Adrenal gland (tissue), 12 donors: Measurements from ENCODE around the gene SLC9A4. TPM values are rescaled to one million over a fixed set of nuclear protein-coding genes. Genes with fewer than 3 reads are reported as not detected.

Experiments
- DNase-seq, 7 donors: peaks; one replicate each; pipeline ENCODE4 v3.0.0-alpha.2; 2019 to 2020
- H3K27ac ChIP-seq, 5 donors: fragments of 200-600 bp; sonication (generic) in 4 of 5; 1 replicate in 3 of 5; 2 replicates in 2 of 5; pipeline versions ENCODE4 v1.5.1 to v1.8.0; 2016 to 2020; ENCODE audit warnings: mild to moderate bottlenecking in 1 of 5
- H3K27me3 ChIP-seq: fragments of 200-600 bp; 2 replicates; pipeline ENCODE4 v1.8.0; 2021
- H3K36me3 ChIP-seq, 2 donors: fragments of 200-600 bp; replicated peaks in 1 of 2; 1 replicate in 1 of 2; 2 replicates in 1 of 2; pipeline versions ENCODE4 v1.5.1 to v1.8.0; 2018 to 2022
- H3K4me1 ChIP-seq, 2 donors: fragments of 200-600 bp; replicated peaks in 1 of 2; 1 replicate in 1 of 2; 2 replicates in 1 of 2; pipeline versions ENCODE4 v1.5.1 to v1.8.0; 2018 to 2021
- H3K4me3 ChIP-seq, 4 donors: fragments of 200-600 bp; sonication (generic) in 3 of 4; one replicate each; pipeline ENCODE4 v1.5.1; 2016 to 2018
- H3K9me3 ChIP-seq, 3 donors: fragments of 200-600 bp; sonication (generic) in 1 of 3; replicated peaks in 1 of 3; 1 replicate in 2 of 3; 2 replicates in 1 of 3; pipeline versions ENCODE4 v1.5.1 to v1.8.0; 2016 to 2021
- POLR2A ChIP-seq, 2 donors: fragments of 450-650 bp; IDR thresholded peaks; one replicate each; pipeline ENCODE4 v1.6.1; 2017; ENCODE audit warnings: antibody characterized with exemption in 2 of 2, mild to moderate bottlenecking in 2 of 2, moderate library complexity in 1 of 2
- WGBS, 4 donors: extraction: QIAGEN DNeasy Blood & Tissue Kit in 2 of 4; methylation state at CpG; one replicate each; pipeline versions ENCODE4 v1.1.5 to v1.1.7; 2013 to 2017; 5-methylcytosine and 5-hydroxymethylcytosine counted together
- intact Hi-C, 2 donors: fragments of 100-400 bp; cut with DNase I; formaldehyde crosslinking; loops; one replicate each; pipeline versions ENCODE4 v1.14.1 to v1.15.0; 2022 to 2023
- polyA plus RNA-seq, 3 donors: library from polyadenylated mRNA; stranded (reverse); fragments of 200-250 nt in 2 of 3; fragments of 350-450 nt in 1 of 3; fragmentation: Illumina TruSeq in 1 of 3; extraction: RNeasy Lipid Tissue Mini Kit (QIAGEN cat#74804) in 1 of 3; gene quantifications; one replicate each; pipeline ENCODE4 v1.2.3, GENCODE V29; 2013 to 2014
- total RNA-seq, 9 donors: library from RNA; depleted of rRNA in 4 of 9; stranded (reverse); fragments of >200 nt in 4 of 9; fragments of 120-200 nt in 1 of 9; fragmentation: NEBNext Ultra II Directional in 1 of 9; extraction: Animal tissue kit (Norgen Biotek cat#: 25700) in 1 of 9; gene quantifications; one replicate each; pipeline versions ENCODE4 v1.1.0 to v1.2.4, GENCODE V29; 2013 to 2023
- TF ChIP-seq, protein P1 (sequence below), 6 experiments: fragments of 450-650 bp in 4 of 6; fragments of 200-600 bp in 2 of 6; sonication (generic) in 1 of 6; IDR thresholded peaks; 1 replicate in 5 of 6; 2 replicates in 1 of 6; pipeline versions ENCODE4 v1.5.1 to v1.8.0; 2016 to 2021; ENCODE audit warnings: antibody characterized with exemption in 6 of 6, mild to moderate bottlenecking in 2 of 6, moderate library complexity in 1 of 6
- donor health status: healthy with polysubstance abuse.
- donor health status: Bipolar disorder and iron deficiency.
- donor health status: DM: yes; HTN: yes; CAD: no.
- donor health status: DM: no; HTN: no; CAD: no.
- donor health status: DM: no; HTN: no; CAD: no.
- donor health status: DM: yes; HTN: yes; CAD: no.

The SLC9A4 gene
- total and polyA plus RNA-seq, 12 donors = 0.17 TPM; not detected in 11

DNA sequence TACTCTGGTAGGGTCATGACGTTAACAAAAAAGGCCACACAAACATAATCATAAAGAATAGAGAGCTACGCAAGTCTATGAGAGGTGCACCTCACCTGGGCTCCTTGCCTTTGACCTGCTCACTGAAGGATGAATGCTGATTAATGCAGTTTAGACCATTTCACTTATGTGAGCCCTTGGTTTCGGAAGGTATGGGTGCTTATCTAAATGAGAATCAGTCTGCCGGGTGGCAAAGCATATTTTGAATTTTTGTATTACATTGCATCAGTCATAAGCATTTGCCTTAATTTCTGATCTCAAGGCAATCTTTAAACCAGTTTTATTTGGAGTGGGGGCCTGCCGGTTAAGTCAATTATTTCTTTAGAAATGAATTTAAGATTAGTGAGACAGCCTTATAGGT, 42.8 kb downstream of the SLC9A4 start:
- Histone ChIP-seq H3K36me3 (no peaks in the 10 kb centered on the region), H3K27ac (no peak overlapping the region), H3K4me3 (no peak overlapping the region), H3K9me3 (no peaks in the 10 kb centered on the region), H3K4me1 (no peaks in the 10 kb centered on the region), H3K27me3 (no peaks in the 10 kb centered on the region)
- intact Hi-C loops = no loop called here
- TF ChIP-seq, protein P1, sequence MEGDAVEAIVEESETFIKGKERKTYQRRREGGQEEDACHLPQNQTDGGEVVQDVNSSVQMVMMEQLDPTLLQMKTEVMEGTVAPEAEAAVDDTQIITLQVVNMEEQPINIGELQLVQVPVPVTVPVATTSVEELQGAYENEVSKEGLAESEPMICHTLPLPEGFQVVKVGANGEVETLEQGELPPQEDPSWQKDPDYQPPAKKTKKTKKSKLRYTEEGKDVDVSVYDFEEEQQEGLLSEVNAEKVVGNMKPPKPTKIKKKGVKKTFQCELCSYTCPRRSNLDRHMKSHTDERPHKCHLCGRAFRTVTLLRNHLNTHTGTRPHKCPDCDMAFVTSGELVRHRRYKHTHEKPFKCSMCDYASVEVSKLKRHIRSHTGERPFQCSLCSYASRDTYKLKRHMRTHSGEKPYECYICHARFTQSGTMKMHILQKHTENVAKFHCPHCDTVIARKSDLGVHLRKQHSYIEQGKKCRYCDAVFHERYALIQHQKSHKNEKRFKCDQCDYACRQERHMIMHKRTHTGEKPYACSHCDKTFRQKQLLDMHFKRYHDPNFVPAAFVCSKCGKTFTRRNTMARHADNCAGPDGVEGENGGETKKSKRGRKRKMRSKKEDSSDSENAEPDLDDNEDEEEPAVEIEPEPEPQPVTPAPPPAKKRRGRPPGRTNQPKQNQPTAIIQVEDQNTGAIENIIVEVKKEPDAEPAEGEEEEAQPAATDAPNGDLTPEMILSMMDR (IDR thresholded peaks at IDR 0.05) = no peak
- no peak for TF ChIP-seq POLR2A (IDR thresholded peaks at IDR 0.05)
- WGBS, 4 donors = 64 to 74% (median 71%) methylated on average over 5 of the region's 5 CpGs
- no peak for DNase-seq

- H3K9me3 ChIP-seq = no peaks in the 10 kb centered on the region
- H3K36me3 ChIP-seq = no peaks in the 10 kb centered on the region
- intact Hi-C loops = no loop called here
- H3K27ac ChIP-seq = no peak overlapping the region
- no peak for DNase-seq
- 65 to 81% (median 68%) methylated on average over 3 of the region's 3 CpGs for WGBS, 4 donors
- H3K4me3 ChIP-seq = no peak overlapping the region
- TF ChIP-seq, protein P1 (IDR thresholded peaks at IDR 0.05) = no peak
- no peak for TF ChIP-seq POLR2A (IDR thresholded peaks at IDR 0.05)
- H3K27me3 ChIP-seq = no peaks in the 10 kb centered on the region
- no peaks in the 10 kb centered on the region for H3K4me1 ChIP-seq
Observed at GRCh38 chr2:102518170-102518569, 45.1 kb downstream of the SLC9A4 start.

DNA sequence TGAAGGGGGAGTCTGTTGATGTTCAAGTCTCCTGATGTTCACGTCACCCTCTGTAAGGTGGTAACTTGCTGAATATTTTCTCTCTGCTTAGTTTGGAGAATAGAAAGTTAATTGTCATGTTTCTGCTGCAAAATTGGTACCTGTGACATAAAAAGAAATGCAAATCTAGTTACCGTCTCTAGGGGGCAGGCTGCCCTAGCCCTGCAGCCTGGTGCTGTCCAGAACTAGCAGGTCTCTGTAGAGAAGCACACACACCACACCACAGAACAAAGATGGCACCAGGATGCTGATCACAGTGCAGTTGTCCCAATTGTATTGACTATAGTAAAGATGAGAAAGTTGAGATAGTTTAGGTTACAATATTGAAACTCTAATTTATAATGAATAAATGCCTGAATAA, 47.0 kb downstream of the SLC9A4 start:
- Histone ChIP-seq H3K9me3 (no peaks in the 10 kb centered on the region), H3K27ac (no peak overlapping the region), H3K36me3 (no peaks in the 10 kb centered on the region), H3K4me3 (no peak overlapping the region), H3K4me1 (no peaks in the 10 kb centered on the region), H3K27me3 (no peaks in the 10 kb centered on the region)
- TF ChIP-seq POLR2A (IDR thresholded peaks at IDR 0.05) = no peak
- TF ChIP-seq, protein P1 (IDR thresholded peaks at IDR 0.05) = peak; percentile 54 to 61 (median 60)
- 14 to 27% (median 21%) methylated on average over 2 of the region's 2 CpGs for WGBS, 4 donors
- DNase-seq = peak in 6 of 7 donors; percentile 20 to 55 (median 40)
- intact Hi-C loops = loop anchor here in 1 of 2 donors (10.0 kb wide), 1 partner anchor 95 kb away; the partner anchor contains the start of gene SLC9A2

DNA sequence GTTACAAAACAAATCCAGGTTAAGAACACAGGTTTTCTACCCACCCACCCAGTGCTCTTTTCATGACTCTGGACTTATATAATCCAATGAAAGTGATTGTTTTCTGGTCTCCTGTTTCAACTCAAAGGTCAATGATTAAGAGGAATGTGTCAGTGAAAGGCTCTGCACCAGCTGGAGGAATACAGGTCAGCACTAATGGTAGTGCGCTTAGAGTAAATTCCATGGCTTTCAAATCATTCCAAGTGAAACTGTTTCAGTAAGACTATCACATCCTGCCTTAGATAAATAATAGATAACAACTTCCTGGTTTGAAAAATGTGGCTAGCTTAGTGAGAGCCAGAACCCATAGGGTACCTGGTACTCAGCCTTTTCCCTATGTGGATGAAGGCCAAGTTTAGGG, 47.8 kb downstream of the SLC9A4 start:
- H3K9me3 ChIP-seq = no peaks in the 10 kb centered on the region
- 62 to 78% (median 72%) methylated on average over 1 of the region's 1 CpG for WGBS, 4 donors
- intact Hi-C loops = loop anchor here in 1 of 2 donors (10.0 kb wide), 1 partner anchor 94 kb away; the partner anchor contains the start of gene SLC9A2

More for the DNA sequence above, 47.8 kb downstream of the SLC9A4 start:
- DNase-seq = no peak
- Histone ChIP-seq H3K4me1 (no peaks in the 10 kb centered on the region), H3K36me3 (no peaks in the 10 kb centered on the region), H3K4me3 (no peak overlapping the region), H3K27ac (no peak overlapping the region), H3K27me3 (no peaks in the 10 kb centered on the region)
- TF ChIP-seq, protein P1 (IDR thresholded peaks at IDR 0.05) = no peak
- TF ChIP-seq POLR2A (IDR thresholded peaks at IDR 0.05) = no peak
